ENCODE results near the gene HSP90AA1.
"Not testable (repeated sequence)": the region's sequence is repeated elsewhere in the genome, so short reads cannot be mapped to it uniquely, and the experiment has no call there.

Gene HSP90AA1

DNA sequence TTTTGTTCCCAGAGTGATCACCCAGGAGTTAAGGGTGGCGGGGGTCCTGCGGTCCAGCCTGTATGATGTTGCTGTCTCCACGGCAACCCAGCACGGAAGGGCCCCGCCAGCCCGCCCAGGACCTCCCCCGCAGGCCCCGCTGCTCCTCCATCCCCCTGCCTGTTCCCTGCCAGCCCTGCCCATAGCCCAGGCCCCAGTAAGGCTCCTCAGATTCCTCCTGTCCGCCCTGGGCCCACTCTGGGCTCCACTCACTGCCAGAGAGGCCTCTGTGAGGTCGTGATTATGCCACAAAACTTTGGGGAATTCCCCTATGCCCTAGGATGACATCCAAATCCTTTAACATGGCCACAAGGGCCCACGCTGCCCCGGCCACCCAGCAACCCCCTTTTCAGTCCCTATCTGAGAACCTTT is 20.8 kb downstream of the HSP90AA1 start:
- DNase-seq (ENCODE audit: low spot score) = no peak

DNA sequence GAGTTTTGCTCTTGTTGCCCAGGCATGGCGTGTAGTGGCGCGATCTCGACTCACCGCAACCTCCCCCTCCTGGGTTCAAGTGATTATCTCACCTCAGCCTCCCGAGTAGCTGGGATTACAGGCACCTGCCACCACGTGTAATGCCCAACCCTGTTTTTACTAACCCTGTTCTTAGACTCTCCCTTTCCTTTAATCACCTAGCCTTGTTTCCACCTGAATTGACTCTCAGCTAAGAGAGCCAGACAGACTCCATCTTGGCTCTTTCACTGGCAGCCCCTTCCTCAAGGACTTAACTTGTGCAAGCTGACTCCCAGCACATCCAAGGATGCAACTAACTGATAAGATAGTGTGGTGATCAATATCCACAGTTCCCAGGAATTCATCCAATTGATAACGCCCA is 22.3 kb downstream of the HSP90AA1 start:
- DNase-seq (ENCODE audit: low spot score) = not testable (repeated sequence)

DNA sequence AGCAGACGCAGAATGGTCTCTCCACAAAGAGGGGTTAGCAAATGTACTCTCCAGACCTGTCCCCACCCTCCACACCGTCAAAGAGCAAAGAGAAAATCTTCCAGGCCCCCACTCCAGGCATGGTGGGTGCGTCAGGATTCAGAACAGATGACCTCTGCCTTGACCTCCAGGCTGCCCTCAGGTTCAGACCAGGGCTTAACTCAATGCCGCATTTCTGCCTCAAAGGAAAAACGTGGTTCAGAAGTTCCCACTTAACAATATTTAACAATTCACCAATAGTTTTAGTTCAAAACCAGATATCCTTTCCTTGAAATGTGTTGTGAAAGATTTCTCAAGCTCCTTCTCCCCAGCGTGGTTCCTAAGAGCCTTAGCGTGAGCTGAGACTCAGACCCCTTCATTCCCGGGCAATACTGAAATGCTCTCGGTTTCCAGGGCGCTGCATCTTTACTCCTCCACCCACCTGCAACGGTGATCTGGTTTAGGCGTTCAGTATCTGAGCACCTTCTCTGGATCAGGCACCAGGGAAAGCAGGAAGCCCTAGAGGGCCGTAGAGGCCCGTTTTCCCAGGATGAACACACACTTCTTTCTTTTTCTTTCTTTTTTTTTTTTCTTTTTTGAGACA is 22.9 kb downstream of the HSP90AA1 start:
- no peak for DNase-seq (ENCODE audit: low spot score)

DNA sequence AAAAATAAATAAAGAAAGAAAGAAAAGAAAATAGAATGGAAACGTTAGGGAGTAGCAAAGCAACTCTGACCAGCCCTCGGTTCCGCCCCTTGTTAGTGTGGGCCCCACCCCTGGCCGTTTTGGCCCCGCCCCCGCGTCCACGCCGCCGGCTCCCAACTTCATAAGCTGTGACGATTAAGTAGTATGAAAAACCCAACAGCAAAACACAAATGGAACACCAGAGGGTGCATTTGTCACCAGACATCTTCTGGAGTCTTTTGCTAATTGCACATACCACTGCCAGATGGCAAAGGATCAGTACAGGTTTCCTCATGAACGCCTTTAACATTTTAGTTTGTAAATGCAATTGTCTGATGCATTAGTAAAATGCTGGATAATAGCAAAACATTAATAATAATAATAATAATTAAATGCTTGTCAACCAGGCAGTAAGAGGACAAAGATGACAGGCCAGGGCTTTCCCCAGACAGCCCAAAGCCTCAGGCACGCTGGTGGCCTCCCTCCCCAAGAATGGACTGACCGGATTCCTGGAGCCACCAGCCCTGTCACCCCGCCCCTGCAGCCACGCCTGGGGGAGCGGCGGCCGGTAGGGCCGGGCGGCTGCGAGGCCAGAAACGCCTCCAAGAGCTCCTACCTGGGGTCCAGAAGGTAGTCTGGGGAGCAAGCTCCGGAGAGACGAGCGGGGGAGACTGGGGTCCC is 23.6 kb downstream of the HSP90AA1 start:
- DNase-seq (ENCODE audit: low spot score) = peak; percentile 83

DNA sequence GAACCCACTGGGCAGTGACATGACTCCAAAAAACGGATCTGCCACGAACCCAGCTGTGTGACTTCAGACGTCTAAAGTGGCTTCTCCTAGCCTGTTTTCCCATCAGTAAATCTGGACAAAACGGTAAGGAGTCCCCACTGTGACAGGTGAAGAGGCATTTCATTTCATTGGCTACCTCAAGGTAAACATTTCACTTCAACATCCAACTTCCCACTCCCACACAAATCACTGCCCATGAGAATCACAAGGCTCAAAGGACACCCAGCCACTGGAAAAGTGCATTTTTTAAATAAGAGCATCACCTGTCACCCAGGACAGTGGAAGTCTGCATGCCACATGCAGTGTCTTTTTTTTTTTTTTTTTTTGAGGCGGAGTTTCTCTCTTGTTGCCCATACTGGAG is 27.9 kb downstream of the HSP90AA1 start:
- no peak for DNase-seq (ENCODE audit: low spot score)

DNA sequence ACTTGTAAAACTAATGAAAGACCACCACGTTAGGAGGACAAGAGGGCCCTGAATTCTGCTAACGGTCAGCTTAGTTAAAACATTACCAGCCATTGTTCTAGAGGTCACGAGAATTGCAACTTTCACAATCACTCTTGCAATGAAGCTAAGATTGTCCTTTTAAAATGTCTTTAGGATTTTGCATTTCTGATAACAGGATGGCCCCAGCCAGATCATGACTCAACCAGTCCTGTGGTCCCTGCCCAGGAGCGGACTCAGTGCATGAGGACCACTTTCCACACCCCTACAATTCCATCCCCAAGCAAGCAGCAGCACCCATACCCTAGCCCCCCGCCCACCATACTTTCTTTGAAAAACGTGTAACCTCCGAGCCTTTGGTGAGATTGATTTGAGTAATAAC is 28.7 kb downstream of the HSP90AA1 start:
- DNase-seq (ENCODE audit: low spot score) = no peak

DNA sequence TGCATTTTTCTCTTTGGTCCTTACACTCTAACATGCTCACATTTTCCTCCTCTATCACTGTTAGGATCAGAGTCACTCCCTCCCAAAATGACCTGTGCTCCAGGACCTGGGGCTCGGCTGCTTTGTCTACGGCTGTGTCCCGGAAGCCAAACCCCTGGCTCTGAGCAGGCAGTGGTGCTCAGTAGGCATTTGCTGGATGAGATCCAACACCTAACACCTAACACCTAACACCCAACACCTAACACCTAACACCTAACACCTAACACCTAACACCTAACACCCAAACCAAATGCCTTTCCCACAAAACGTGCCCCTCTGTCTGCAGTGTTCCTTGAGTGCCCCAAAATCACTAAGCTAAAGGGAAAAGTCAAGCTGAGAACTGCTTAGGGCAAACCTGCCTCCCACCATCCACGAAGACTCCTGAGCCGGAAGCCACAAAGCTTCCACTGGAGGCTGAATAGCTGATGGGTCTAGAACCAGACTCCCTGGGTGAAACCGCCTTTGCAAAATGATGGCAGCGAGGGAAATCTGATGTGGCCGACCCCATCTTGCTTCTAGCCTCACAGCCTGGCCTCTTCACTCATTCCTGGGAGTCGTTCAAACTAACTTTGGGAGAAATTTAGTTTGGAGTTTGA is 29.2 kb downstream of the HSP90AA1 start:
- DNase-seq (ENCODE audit: low spot score) = no peak

DNA sequence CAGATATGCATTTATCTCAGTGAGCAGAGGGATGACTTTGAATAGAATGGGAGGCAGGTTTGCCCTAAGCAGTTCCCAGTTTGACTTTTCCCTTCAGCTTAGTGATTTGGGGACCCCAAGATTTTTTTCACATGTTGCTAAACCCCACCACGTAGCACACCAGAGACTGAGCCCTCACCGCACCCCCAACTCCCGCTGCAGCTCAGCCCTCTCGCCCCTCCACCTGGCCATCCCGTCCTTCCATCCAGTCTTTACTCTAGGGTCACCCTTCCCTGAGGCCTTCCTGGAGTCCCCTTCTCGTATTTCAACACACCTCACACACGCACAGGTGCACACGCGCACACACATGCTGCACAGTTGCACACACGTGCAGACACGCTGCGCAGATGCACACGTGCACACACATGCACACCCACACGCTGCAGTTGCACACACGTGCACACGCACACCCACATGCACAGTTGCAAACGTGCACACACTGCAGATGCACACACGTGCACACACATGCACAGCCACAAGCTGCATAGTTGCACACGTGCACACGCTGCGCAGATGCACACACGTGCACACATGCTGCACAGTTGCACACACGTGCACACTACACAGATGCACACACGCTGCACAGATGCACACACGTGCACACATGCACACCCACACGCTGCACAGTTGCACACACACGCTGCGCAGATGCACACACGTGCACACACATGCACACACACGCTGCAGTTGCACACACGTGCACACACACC is 30.0 kb downstream of the HSP90AA1 start:
- no peak for DNase-seq (ENCODE audit: low spot score)

DNA sequence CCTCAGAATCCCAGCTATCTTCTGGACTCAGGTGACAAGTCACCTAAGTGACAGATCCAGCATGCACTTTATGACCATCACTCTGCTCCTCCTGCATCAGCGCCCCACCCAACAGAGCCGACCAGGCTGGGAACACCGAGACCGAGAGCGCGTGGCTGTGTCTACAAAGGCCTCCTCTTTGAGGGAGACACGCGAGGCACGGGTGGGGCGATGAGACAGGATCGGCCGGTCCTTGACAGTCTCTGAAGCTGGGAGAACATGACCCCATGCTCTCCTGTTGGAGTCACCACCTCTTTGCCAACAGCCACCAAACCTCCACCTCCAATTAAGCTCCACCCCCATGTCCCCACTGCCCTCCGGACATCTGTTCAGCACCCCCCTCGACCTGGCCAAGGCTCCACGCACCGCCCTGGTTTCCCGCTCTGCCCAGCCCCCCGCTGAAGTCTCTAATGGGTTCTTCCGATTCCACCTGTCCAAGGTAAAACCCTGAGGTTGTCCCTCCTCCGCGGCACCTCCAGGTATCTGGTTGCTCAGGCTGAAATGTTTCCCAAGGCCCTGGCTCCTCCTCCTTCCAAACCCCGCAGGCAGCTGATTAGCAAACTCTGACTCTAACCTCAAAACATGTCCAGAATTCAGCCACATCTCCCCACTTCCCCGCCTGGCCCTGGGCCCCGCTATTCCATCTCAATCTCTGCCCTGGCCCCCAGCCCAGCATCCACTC is 31.5 kb downstream of the HSP90AA1 start:
- DNase-seq (ENCODE audit: low spot score) = peak; percentile 69

DNA sequence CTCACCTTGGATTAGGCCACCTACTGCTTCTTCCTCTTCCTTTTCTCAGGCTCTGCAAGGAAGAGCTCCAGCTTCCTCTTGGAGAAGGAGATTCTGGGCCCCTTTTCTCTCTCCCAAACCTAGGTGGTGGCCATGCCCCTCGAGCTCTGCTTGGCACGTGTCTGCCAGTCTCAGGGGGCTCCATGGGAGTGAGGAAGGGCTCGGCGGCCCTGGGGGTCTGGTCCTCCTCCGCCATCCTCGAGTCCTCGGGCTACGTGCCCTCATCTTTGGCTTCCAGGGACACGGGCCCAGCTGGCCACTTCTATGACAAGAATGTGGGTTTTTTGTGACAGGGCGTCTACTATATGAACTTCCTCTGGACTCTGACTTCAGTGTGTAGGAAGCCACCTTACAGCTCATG is 34.3 kb downstream of the HSP90AA1 start:
- DNase-seq (ENCODE audit: low spot score) = no peak

DNA sequence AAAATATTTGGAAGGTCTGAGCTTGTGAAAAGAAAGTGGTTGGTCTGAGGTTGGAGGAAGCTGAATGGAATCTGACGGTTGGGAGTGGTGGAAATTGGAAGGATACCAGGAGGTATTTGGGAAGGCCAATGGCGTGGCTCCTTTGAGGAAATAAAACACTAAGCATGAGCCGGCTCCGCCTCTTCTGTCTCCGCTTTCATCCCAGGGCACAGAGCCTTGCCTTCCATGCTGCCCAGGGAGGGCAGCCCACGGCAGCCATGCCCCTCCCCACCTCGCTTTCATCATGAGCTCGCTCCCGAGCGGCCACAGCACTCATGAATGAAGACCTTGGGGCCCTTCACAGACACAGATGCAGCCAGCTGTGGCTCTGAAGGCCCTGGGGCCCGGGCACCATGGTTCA is 36.2 kb downstream of the HSP90AA1 start:
- DNase-seq (ENCODE audit: low spot score) = peak; percentile 61

DNA sequence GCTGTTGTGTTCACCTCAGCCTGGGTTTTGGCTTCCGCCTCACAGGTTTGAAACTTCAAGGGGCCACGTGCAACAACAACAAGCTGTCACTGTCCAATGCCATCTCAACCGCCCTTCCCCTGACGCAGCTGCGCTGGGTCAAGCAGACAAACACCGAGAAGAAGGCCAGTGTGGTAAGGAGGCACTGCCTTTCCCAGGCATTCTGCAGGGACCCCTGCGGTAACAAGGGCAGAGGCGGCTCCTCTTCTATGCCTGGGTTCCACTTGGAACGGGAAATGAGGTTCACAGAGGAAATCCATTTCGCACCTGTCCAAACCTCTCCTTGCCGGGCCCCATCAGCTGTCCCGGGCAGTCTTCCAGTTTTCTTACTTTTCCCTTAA is 36.8 kb downstream of the HSP90AA1 start:
- no peak for DNase-seq (ENCODE audit: low spot score)

DNA sequence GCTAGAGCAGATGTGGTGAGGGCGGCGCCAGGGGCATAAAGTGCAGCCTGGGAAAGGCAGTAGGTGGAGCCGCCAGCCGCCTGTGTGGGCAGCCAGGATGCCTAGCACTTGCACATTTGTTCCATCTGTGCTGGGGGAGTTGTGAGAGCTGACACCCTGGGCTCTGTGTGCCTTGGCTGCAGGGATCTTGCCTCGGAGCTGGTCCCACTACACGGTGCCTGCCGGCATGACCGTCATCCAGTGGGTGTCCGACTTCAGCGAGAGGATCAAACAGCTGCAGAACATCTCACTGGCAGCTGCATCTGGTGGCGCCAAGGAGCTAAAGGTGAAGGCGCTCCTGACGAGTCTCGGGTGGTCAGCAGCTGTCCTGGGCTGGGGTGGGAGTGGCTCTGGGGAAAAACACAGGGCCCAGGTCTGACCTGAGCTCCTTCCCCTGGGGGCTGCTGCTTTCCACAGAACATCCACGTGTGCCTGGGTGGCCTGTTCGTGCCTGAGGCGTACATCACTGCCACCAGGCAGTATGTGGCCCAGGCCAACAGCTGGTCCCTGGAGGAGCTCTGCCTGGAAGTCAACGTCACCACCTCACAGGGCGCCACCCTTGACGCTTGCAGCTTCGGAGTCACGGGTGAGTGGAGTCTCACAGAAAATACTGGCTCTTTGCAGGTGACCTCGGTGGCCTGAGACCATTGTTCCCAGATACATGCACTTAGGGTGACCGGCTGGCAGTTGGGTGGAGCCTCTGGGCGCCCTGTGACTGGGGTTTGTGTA is 37.4 kb downstream of the HSP90AA1 start:
- no peak for DNase-seq (ENCODE audit: low spot score)

DNA sequence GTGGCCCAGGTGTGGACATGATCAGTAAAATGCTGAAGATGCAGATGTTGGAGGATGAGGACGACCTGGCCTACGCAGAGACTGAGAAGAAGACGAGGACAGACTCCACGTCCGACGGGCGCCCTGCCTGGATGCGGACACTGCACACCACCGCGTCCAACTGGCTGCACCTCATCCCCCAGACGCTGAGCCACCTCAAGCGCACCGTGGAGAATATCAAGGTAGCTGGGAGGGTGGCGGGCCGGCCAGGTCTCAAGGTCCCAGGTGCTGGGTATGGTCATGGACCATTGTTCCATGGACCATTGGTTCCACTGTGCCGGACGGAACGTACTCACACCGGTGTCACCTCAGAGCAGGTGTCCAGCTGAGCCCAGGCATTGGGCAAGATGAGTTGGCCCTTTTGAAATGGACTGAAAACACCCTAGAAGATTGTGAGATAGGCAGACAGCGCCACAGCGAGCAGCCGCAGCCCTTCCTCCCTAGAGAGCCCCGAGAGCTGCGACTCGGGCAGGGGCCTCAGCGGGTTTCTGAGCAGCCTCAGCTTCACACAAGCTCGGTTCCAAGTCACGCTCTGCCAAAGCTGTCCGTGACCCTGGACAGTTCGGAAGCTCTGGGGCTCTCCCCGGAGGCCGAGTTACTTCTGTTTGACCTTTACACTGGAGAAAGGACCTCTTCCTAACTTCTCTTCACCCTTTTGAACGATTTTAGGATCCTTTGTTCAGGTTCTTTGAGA is 38.9 kb downstream of the HSP90AA1 start:
- no peak for DNase-seq (ENCODE audit: low spot score)

DNA sequence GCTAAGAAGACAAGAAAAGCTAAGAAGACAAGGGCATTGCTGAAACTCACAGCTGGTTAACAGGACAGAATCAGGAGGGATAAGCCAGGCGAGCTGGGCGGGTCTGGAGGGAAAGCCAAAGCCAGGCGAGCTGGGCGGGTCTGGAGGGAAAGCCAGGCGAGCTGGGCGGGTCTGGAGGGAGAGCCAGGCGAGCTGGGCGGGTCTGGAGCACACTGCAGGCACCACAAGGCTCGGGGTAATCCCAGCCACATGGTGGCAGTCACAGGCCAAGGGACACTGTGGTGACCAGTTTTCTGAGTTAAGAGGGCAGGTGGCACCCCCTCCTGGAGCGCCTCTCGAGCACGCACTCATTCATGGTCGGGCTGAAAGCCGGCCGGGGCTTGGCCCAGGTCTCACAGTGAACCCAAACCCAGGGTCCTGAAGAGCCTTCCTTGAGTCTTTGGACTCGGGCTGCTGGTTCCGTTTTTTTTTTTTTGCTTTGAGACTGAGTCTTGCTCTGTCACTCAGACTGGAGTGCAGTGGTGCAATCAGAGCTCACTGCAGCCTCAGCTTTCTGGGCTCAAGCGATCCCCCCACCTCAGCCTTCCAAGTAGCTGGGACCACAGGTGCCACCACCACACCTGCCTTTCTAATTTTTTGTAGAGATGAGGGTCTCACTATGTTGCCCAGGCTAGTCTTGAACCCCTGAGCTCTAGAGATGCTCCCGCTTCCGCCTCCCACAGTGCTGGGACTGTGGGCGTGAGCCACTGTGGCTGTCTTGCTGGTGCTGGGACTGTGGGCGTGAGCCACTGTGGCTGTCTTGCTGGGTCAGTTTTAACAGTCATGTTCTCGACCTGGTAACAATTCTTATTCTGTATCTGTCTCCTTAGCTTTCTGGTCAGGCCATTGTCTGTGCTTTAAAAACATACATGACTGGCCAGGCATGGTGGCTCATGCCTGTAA is 40.2 kb downstream of the HSP90AA1 start:
- DNase-seq (ENCODE audit: low spot score) = peak; percentile 89

DNA sequence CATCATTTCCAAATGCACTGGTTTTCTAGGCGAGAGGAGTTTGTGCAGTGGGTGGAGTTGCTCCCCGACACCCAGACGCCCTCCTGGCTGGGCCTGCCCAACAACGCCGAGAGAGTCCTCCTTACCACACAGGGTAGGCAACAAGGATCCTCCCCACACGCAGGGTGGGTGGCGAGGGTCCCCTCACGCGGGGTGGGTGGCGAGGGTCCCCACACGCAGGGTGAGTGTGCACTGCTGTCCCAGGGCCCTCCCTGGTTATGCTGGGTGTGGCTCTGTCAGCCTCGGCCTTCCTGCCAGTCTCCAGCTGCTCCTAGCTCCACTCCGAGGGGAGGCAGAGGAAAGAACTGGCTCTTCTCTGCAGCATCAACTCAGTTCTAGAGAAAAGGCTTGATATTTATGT is 42.3 kb downstream of the HSP90AA1 start:
- DNase-seq (ENCODE audit: low spot score) = no peak

DNA sequence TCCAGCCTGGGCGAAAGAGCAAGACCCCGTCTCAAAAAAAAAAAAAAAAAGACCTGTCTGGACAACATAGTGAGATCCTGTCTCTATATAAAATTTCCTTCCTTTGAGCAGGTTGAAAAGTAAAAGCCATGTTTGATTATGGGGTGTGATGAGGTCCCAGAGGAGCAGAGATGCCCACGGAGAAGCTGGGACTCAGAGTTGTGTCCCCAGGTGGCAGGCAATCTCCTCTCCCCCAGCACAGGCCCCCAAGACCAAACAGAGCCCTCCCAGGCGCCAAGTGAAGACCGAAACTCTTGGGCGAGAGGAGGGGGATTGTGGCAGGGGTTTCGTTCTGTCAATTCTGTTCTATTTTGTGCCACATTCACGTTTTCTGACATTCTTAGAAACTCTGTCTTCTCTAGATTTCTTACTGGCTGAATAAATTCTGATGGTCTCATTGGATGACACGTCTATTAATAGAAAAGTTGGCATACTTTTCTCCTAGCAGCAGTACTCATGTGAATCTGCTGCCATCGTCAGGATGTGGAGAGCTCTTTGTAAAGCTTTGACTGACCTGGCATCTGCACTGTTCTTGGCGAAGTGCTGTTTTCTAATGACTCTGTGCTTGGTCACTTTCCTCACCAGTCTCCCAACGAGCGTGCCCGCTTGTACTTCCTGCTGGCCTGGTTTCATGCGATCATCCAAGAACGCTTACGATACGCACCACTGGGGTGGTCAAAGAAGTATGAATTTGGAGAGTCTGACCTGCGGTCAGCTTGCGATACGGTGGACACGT is 43.4 kb downstream of the HSP90AA1 start:
- DNase-seq (ENCODE audit: low spot score) = no peak

DNA sequence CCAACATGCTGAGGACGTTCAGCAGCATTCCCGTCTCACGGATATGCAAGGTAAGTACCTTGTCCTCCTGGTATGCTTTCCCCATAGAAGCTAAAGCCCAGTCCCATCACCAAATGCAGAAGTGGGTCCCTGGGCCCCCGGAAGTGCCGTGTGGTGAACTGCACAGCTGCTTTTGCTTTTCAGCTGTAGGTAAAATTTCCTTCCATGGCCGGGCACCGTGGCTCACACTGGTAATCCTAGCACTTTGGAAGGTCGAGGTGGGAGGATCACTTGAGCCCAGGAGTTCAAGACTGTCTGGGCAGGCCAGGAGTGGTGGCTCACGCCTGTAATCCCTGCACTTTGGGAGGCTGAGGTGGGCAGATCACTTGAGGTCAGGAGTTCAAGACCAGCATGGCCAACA is 44.1 kb downstream of the HSP90AA1 start:
- no peak for DNase-seq (ENCODE audit: low spot score)

DNA sequence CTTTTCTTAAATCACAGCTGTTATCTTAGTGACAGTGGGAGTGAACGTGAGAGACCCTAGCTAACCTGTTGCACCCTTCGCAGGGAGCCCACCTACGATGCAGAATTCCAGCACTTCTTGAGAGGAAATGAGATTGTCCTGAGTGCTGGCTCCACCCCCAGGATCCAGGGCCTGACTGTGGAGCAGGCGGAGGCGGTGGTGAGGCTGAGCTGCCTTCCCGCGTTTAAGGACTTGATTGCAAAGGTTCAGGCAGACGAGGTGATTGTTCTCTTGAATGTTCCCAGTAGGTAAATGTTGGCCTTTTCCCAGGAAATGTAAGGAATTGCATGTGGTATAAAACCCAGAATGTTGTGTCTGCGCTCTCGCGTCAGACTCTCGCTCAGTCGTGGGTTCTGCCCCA is 46.7 kb downstream of the HSP90AA1 start:
- DNase-seq (ENCODE audit: low spot score) = no peak
